Measurements from ENCODE around the gene DBNL.

DBNL gene

GRCh38 chr7:44077061-44077460, 32.6 kb downstream of the DBNL start:
- DNase-seq (ENCODE audit: extremely low read depth, low read depth) = no peak
- H3K4me3 ChIP-seq (replicated peaks; ENCODE audit: low read depth, low read length) = no peak overlapping the region
- TF ChIP-seq CTCF (IDR thresholded peaks at IDR 0.05; ENCODE audit: low read depth, low read length, missing control alignments) = no peak

- DNase-seq (ENCODE audit: extremely low read depth, low read depth) = no peak
- no peak for TF ChIP-seq CTCF (IDR thresholded peaks at IDR 0.05; ENCODE audit: low read depth, low read length, missing control alignments)
- no peak overlapping the region for H3K4me3 ChIP-seq (replicated peaks; ENCODE audit: low read depth, low read length)
Observed at GRCh38 chr7:44077681-44078091, 33.2 kb downstream of the DBNL start.

GRCh38 chr7:44078521-44078920, 34.0 kb downstream of the DBNL start:
- no peak for TF ChIP-seq CTCF (IDR thresholded peaks at IDR 0.05; ENCODE audit: low read depth, low read length, missing control alignments)
- no peak for DNase-seq (ENCODE audit: extremely low read depth, low read depth)
- no peak overlapping the region for H3K4me3 ChIP-seq (replicated peaks; ENCODE audit: low read depth, low read length)

- H3K4me3 ChIP-seq (replicated peaks; ENCODE audit: low read depth, low read length) = no peak overlapping the region
- DNase-seq (ENCODE audit: extremely low read depth, low read depth) = no peak
- no peak for TF ChIP-seq CTCF (IDR thresholded peaks at IDR 0.05; ENCODE audit: low read depth, low read length, missing control alignments)
Observed at GRCh38 chr7:44079331-44080021, 35.0 kb downstream of the DBNL start.

- DNase-seq (ENCODE audit: extremely low read depth, low read depth) = no peak
- H3K4me3 ChIP-seq (replicated peaks; ENCODE audit: low read depth, low read length) = no peak overlapping the region
- no peak for TF ChIP-seq CTCF (IDR thresholded peaks at IDR 0.05; ENCODE audit: low read depth, low read length, missing control alignments)
Observed at GRCh38 chr7:44080118-44080517, 35.6 kb downstream of the DBNL start.

- H3K4me3 ChIP-seq (replicated peaks; ENCODE audit: low read depth, low read length) = no peak overlapping the region
- no peak for DNase-seq (ENCODE audit: extremely low read depth, low read depth)
- TF ChIP-seq CTCF (IDR thresholded peaks at IDR 0.05; ENCODE audit: low read depth, low read length, missing control alignments) = no peak
Observed at GRCh38 chr7:44080686-44081265, 36.3 kb downstream of the DBNL start.
